Lung (tissue), 12 donors: ENCODE measurements around the gene ELF5. TPM values are rescaled to one million over a fixed set of nuclear protein-coding genes. Genes with fewer than 3 reads are reported as not detected.

Source experiments
- ATAC-seq: fragments of 200-7000 bp; cut with Tn5 transposase; one replicate; pipeline ENCODE4 v1.9.1; 2020; ENCODE audit warnings: moderate number of reproducible peaks; ENCODE audit not compliant: insufficient read depth, low FRiP score
- DNase-seq, 3 donors: peaks; one replicate each; pipeline ENCODE4 v3.0.0-alpha.2; 2013 to 2017
- H3K27ac ChIP-seq, 2 donors: one replicate each; pipeline ENCODE4 v1.5.1; 2013; ENCODE audit warnings: mild to moderate bottlenecking in 2 of 2, moderate library complexity in 2 of 2, control low read depth in 1 of 2, inconsistent platforms in 1 of 2, low read depth in 1 of 2, low read length in 1 of 2
- H3K27me3 ChIP-seq, 3 donors: one replicate each; pipeline ENCODE4 v1.5.1; 2013; ENCODE audit warnings: low read length in 2 of 3; ENCODE audit not compliant: control insufficient read depth in 3 of 3, insufficient read depth in 3 of 3
- H3K36me3 ChIP-seq, 4 donors: one replicate each; pipeline ENCODE4 v1.5.1; 2013; ENCODE audit warnings: low read length in 4 of 4, mild to moderate bottlenecking in 1 of 4, moderate library complexity in 1 of 4; ENCODE audit not compliant: control insufficient read depth in 4 of 4, insufficient read depth in 4 of 4
- H3K4me1 ChIP-seq, 5 donors: one replicate each; pipeline ENCODE4 v1.5.1; 2013; ENCODE audit warnings: low read length in 5 of 5, mild to moderate bottlenecking in 2 of 5, moderate library complexity in 1 of 5; ENCODE audit not compliant: control insufficient read depth in 5 of 5, insufficient read depth in 5 of 5
- H3K4me3 ChIP-seq: one replicate; pipeline ENCODE4 v1.5.1; 2013; ENCODE audit warnings: mild to moderate bottlenecking, control low read depth, moderate library complexity
- H3K9ac ChIP-seq, 2 donors: one replicate each; pipeline ENCODE4 v1.5.1; 2013; ENCODE audit warnings: low read length in 2 of 2, control low read depth in 1 of 2; ENCODE audit not compliant: insufficient read depth in 1 of 2
- H3K9me3 ChIP-seq, 4 donors: one replicate each; pipeline ENCODE4 v1.5.1; 2013; ENCODE audit warnings: low read length in 3 of 4, mild to moderate bottlenecking in 1 of 4, moderate library complexity in 1 of 4; ENCODE audit not compliant: control insufficient read depth in 4 of 4, insufficient read depth in 3 of 4
- CTCF ChIP-seq: IDR thresholded peaks from 2 replicates; pipeline ENCODE4 v1.5.1; 2012; ENCODE audit warnings: mild to moderate bottlenecking; ENCODE audit errors: control extremely low read depth, extremely low read depth
- WGBS, 2 donors: extraction: QIAGEN DNeasy Blood & Tissue Kit; methylation state at CpG; one replicate each; pipeline ENCODE4 v1.1.7; 2013; 5-methylcytosine and 5-hydroxymethylcytosine counted together
- polyA plus RNA-seq, 2 donors: library from polyadenylated mRNA; stranded (reverse); fragments of 200-250 nt; gene quantifications; one replicate each; pipeline ENCODE4 v1.2.1, GENCODE V29; 2013
- total RNA-seq, 2 donors: library from RNA; depleted of rRNA in 1 of 2; stranded (reverse); fragments of >200 nt in 1 of 2; gene quantifications; one replicate each; pipeline ENCODE4 v1.2.1, GENCODE V29; 2014 to 2021
- donor health status: control.
- donor health status: control.
- donor health status: Bipolar disorder and iron deficiency.
- donor health status: healthy.
- donor health status: DM: yes; HTN: yes; CAD: no.

ELF5 gene
- total and polyA plus RNA-seq, 4 donors, result 1.4 to 24.6 (median 7.2) TPM

- Histone ChIP-seq H3K4me1 (peaks cover 0 to 5% (median 4%) of the 10 kb centered on the region in 5 donors), H3K27me3 (no peaks in the 10 kb centered on the region), H3K27ac (peak overlapping the region in 1 of 2 donors; percentile 22), H3K9ac (no peak overlapping the region), H3K4me3 (no peak overlapping the region), H3K36me3 (peaks cover 33 to 53% (median 46%) of the 10 kb centered on the region in 4 donors), H3K9me3 (peaks cover 0 to 2% (median 0%) of the 10 kb centered on the region in 4 donors)
- no peak for DNase-seq
- 89 to 94% methylated on average over 3 of the region's 3 CpGs for WGBS, 2 donors
- no peak for ATAC-seq
- no peak for TF ChIP-seq CTCF
These were observed 54.0 kb downstream of the ELF5 start for GRCh38 chr11:34459507-34460162.

GRCh38 chr11:34458525-34458924 is 55.1 kb downstream of the ELF5 start:
- Histone ChIP-seq H3K27ac (no peak overlapping the region), H3K9ac (no peak overlapping the region), H3K4me3 (no peak overlapping the region), H3K36me3 (peaks cover 28 to 51% (median 44%) of the 10 kb centered on the region in 4 donors), H3K4me1 (peaks cover 0 to 11% (median 4%) of the 10 kb centered on the region in 5 donors), H3K27me3 (no peaks in the 10 kb centered on the region), H3K9me3 (peaks cover 0 to 2% (median 0%) of the 10 kb centered on the region in 4 donors)
- TF ChIP-seq CTCF, result no peak
- ATAC-seq, result no peak
- DNase-seq, result no peak
- 72 to 85% methylated on average over 4 of the region's 4 CpGs for WGBS, 2 donors

- WGBS, 2 donors, result 95% methylated on average over 2 of the region's 2 CpGs
- Histone ChIP-seq H3K9me3 (peaks cover 0 to 2% (median 0%) of the 10 kb centered on the region in 4 donors), H3K36me3 (peaks cover 28 to 50% (median 42%) of the 10 kb centered on the region in 4 donors), H3K27ac (no peak overlapping the region), H3K9ac (no peak overlapping the region), H3K27me3 (no peaks in the 10 kb centered on the region), H3K4me1 (peaks cover 0 to 11% (median 4%) of the 10 kb centered on the region in 5 donors), H3K4me3 (no peak overlapping the region)
- DNase-seq (no peak), ATAC-seq (no peak)
- no peak for TF ChIP-seq CTCF
These were observed 56.0 kb downstream of the ELF5 start for GRCh38 chr11:34457607-34458006.
